ENCODE measurements around the gene CD81.

Gene CD81

GRCh38 chr11:2426826-2427521 is 49.9 kb downstream of the CD81 start:
- peak; percentile 8 for DNase-seq (ENCODE audit: low read depth)
- no peak overlapping the region for H3K4me3 ChIP-seq (ENCODE audit: low read depth, low read length)
- TF ChIP-seq, protein P1, sequence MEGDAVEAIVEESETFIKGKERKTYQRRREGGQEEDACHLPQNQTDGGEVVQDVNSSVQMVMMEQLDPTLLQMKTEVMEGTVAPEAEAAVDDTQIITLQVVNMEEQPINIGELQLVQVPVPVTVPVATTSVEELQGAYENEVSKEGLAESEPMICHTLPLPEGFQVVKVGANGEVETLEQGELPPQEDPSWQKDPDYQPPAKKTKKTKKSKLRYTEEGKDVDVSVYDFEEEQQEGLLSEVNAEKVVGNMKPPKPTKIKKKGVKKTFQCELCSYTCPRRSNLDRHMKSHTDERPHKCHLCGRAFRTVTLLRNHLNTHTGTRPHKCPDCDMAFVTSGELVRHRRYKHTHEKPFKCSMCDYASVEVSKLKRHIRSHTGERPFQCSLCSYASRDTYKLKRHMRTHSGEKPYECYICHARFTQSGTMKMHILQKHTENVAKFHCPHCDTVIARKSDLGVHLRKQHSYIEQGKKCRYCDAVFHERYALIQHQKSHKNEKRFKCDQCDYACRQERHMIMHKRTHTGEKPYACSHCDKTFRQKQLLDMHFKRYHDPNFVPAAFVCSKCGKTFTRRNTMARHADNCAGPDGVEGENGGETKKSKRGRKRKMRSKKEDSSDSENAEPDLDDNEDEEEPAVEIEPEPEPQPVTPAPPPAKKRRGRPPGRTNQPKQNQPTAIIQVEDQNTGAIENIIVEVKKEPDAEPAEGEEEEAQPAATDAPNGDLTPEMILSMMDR (IDR thresholded peaks at IDR 0.05; ENCODE audit: control insufficient read depth, extremely low read depth, insufficient read depth), result no peak

DNA sequence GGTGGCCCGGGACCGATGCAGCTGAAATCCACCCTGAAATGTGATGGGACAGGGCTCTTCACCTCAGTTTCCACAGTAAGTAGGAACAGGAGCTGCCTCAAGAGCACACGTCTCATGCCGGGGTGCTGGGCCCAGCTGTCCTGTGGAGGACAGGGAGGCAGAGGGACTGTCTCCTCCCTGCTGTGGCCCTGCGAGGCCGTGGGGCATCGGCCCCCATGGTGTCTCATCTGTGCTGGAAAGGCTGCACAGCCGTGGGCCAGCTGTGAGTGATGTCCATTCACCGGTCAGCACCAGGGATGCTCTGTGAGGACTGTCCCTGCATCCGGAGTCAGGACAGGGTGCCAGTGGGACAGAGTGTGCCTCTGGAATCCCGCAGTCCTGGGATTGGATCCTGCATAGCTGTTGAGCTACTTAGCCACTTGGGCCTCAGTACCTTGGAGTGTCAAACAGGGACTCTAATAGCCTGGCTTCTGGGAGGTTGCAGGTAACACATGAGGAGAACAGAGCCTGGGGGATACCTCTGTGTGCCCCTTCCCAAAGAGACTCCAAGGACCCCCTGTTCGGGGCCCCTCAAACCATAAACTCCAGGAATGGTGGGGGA is 50.7 kb downstream of the CD81 start:
- TF ChIP-seq, protein P1 (IDR thresholded peaks at IDR 0.05; ENCODE audit: control insufficient read depth, extremely low read depth, insufficient read depth), result no peak
- H3K4me3 ChIP-seq (ENCODE audit: low read depth, low read length), result no peak overlapping the region
- no peak for DNase-seq (ENCODE audit: low read depth)

DNA sequence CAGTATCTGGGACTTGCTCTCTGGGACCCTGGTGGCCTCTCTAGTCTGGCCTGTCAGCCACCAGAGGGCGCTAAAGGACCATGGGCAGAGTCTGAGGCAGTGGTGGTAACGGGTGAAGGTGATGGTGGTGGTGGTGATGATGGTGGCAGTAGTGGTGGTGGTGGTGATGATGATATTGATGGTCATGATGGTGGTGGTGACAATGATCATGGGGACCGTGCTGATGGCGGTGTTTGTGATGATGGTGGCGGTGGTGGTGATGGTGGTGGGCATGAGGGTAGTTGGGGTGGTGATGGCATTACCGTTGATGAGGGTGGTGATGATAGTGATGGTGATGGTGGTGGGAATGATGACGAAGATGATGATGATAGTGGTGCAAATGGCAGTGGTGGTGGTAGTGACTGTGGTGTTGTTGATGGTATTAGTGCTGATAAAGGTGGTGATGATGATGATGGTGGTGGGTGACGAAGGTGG is 51.2 kb downstream of the CD81 start:
- no peak for DNase-seq (ENCODE audit: low read depth)
- TF ChIP-seq, protein P1 (IDR thresholded peaks at IDR 0.05; ENCODE audit: control insufficient read depth, extremely low read depth, insufficient read depth), result peak; percentile 91
- H3K4me3 ChIP-seq (ENCODE audit: low read depth, low read length), result no peak overlapping the region

DNA sequence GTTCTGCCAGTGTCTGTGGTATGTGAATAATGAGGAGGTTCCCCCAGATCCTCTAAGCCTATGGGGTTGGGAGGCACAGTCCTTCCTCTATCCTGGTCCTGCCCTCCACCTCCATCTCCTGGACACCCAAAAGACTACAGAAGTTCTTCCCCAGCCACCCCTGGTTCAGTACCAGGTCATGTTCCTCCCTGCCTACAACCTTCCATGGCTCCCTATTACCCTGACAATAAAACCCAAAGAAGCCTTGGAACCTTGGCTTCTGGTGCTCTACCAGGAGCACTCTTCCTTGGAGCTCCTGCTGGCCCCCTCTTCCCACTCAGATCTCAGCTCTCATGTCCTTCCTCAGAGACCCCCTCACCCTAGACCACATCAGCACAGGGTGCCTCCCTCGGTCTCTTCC is 54.3 kb downstream of the CD81 start:
- no peak for DNase-seq (ENCODE audit: low read depth)
- H3K4me3 ChIP-seq (ENCODE audit: low read depth, low read length), result no peak overlapping the region
- TF ChIP-seq, protein P1 (IDR thresholded peaks at IDR 0.05; ENCODE audit: control insufficient read depth, extremely low read depth, insufficient read depth), result no peak

DNA sequence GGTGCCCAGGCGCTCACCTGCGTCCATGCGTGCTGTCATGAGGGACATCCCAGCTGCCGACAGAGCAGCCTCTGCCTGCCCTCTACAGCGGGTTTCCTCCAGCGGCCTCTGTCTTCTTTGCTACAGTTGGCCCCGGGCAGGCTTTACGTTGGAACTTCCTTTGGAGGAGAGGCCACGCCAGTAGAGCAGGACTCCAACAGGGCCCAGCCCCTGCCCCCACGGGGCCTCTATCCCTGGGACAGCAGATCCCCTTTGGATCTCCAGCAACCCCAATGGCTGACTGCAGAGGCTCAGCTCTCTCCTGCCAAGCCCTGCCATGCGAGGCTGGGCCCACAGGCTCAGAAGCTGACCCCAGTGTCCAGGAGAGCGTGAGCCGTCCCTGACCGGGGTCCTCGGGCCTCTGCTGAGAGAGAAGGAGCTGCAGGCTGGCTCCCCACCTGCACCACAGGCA is 55.1 kb downstream of the CD81 start:
- H3K4me3 ChIP-seq (ENCODE audit: low read depth, low read length), result no peak overlapping the region
- no peak for DNase-seq (ENCODE audit: low read depth)
- TF ChIP-seq, protein P1 (IDR thresholded peaks at IDR 0.05; ENCODE audit: control insufficient read depth, extremely low read depth, insufficient read depth), result no peak

- no peak for DNase-seq (ENCODE audit: low read depth)
- no peak overlapping the region for H3K4me3 ChIP-seq (ENCODE audit: low read depth, low read length)
- TF ChIP-seq, protein P1 (IDR thresholded peaks at IDR 0.05; ENCODE audit: control insufficient read depth, extremely low read depth, insufficient read depth), result no peak
Measured at GRCh38 chr11:2432628-2433071, 55.5 kb downstream of the CD81 start.

Measured in LNCaP clone FGC (cell line).